Measurements from ENCODE around the gene KRTAP5-3.

DNA sequence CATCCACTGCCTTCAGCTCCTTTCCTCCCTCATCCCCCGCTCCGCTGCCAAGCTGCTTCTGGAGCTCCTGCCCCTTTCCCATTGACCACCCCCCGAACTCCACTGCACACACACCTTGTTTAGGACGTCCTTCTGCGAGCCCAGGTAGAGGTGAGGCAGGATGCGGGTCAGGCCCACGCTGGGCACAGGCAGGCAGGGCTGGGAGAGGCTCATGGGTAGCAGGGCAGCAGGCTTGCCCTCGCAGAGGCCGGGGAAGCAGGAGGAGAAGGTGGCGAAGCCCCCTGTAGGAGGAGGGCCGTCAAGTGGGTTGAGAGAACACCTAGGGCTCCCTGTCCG is 49.5 kb downstream of the KRTAP5-3 start:
- TF ChIP-seq, protein P1, sequence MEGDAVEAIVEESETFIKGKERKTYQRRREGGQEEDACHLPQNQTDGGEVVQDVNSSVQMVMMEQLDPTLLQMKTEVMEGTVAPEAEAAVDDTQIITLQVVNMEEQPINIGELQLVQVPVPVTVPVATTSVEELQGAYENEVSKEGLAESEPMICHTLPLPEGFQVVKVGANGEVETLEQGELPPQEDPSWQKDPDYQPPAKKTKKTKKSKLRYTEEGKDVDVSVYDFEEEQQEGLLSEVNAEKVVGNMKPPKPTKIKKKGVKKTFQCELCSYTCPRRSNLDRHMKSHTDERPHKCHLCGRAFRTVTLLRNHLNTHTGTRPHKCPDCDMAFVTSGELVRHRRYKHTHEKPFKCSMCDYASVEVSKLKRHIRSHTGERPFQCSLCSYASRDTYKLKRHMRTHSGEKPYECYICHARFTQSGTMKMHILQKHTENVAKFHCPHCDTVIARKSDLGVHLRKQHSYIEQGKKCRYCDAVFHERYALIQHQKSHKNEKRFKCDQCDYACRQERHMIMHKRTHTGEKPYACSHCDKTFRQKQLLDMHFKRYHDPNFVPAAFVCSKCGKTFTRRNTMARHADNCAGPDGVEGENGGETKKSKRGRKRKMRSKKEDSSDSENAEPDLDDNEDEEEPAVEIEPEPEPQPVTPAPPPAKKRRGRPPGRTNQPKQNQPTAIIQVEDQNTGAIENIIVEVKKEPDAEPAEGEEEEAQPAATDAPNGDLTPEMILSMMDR (IDR thresholded peaks at IDR 0.05): no peak
- TF ChIP-seq EP300 (IDR thresholded peaks at IDR 0.05): no peak
